NOMO-1 treated with dmso at 0.1 percent for 144 hours (cell line): ENCODE measurements around the gene AADAC.
"Not testable (repeated sequence)": the region's sequence is repeated elsewhere in the genome, so short reads cannot be mapped to it uniquely, and the experiment has no call there.

Experiments used
- DNase-seq: peaks from one replicate; lab custom pipeline; 2025; ENCODE audit not compliant: unreplicated experiment; lab: John Stamatoyannopoulos, UW

Gene AADAC

GRCh38 chr3:151852074-151852811 lies 38.3 kb downstream of the AADAC start:
- DNase-seq = no peak

GRCh38 chr3:151856118-151856517 lies 42.2 kb downstream of the AADAC start:
- DNase-seq = no peak

- DNase-seq = no peak
Observed at GRCh38 chr3:151856641-151857040, 42.7 kb downstream of the AADAC start.

- DNase-seq = no peak
Observed at GRCh38 chr3:151859233-151859673, 45.3 kb downstream of the AADAC start.

- DNase-seq = no peak
Observed at GRCh38 chr3:151859905-151860304, 46.0 kb downstream of the AADAC start.

GRCh38 chr3:151863611-151864010 lies 49.7 kb downstream of the AADAC start:
- no peak for DNase-seq

GRCh38 chr3:151864423-151865101 lies 50.6 kb downstream of the AADAC start:
- DNase-seq = peak; percentile 38

GRCh38 chr3:151866711-151867410 lies 52.9 kb downstream of the AADAC start:
- DNase-seq = no peak

GRCh38 chr3:151867666-151868065 lies 53.8 kb downstream of the AADAC start:
- DNase-seq = no peak

GRCh38 chr3:151869181-151869580 lies 55.3 kb downstream of the AADAC start:
- no peak for DNase-seq

- peak; percentile 99 for DNase-seq
Observed at GRCh38 chr3:151871639-151872468, 57.9 kb downstream of the AADAC start.

GRCh38 chr3:151873398-151873797 lies 59.5 kb downstream of the AADAC start, which contains the start of gene SUCNR1:
SUCNR1 (plus strand) TSS chr3:151873643; CDS start chr3:151879893, 6,250 bp downstream.
- no peak for DNase-seq

- DNase-seq = not testable (repeated sequence)
Observed at GRCh38 chr3:151874079-151874478, 60.2 kb downstream of the AADAC start.

GRCh38 chr3:151875759-151876158 lies 61.8 kb downstream of the AADAC start:
- DNase-seq = peak; percentile 95

- DNase-seq = no peak
Observed at GRCh38 chr3:151877269-151877668, 63.4 kb downstream of the AADAC start.
